GM21825 (cell line): ENCODE measurements around the gene MAP4K4.
"Not testable (repeated sequence)": the region's sequence is repeated elsewhere in the genome, so short reads cannot be mapped to it uniquely, and the experiment has no call there.

Source experiments
- ATAC-seq: cut with Tn5 transposase; IDR thresholded peaks from one replicate; pipeline ENCODE4 v1.9.1; 2021; ENCODE audit warnings: mild to moderate bottlenecking, moderate library complexity; ENCODE audit not compliant: unreplicated experiment

MAP4K4 gene

GRCh38 chr2:101897301-101897700 is 199.8 kb downstream of the MAP4K4 start:
- ATAC-seq = no peak

- no peak for ATAC-seq
Measured at GRCh38 chr2:101899265-101899664, 201.8 kb downstream of the MAP4K4 start.

- ATAC-seq = no peak
Measured at GRCh38 chr2:101899871-101900270, 202.4 kb downstream of the MAP4K4 start.

- peak; percentile 85 for ATAC-seq
Measured at GRCh38 chr2:101900375-101900774, 202.9 kb downstream of the MAP4K4 start.

GRCh38 chr2:101901241-101901640 is 203.7 kb downstream of the MAP4K4 start:
- ATAC-seq = no peak

- ATAC-seq = no peak
Measured at GRCh38 chr2:101902169-101902568, 204.7 kb downstream of the MAP4K4 start.

- no peak for ATAC-seq
Measured at GRCh38 chr2:101904916-101905315, 207.4 kb downstream of the MAP4K4 start.

- no peak for ATAC-seq
Measured at GRCh38 chr2:101905746-101906336, 208.3 kb downstream of the MAP4K4 start.

GRCh38 chr2:101909760-101910159 is 212.3 kb downstream of the MAP4K4 start:
- ATAC-seq = no peak

- peak; percentile 94 for ATAC-seq
Measured at GRCh38 chr2:101912545-101912944, 215.0 kb downstream of the MAP4K4 start.

- no peak for ATAC-seq
Measured at GRCh38 chr2:101921319-101921952, 223.9 kb downstream of the MAP4K4 start.

GRCh38 chr2:101921953-101922325 is 224.4 kb downstream of the MAP4K4 start:
- ATAC-seq = no peak

- ATAC-seq = not testable (repeated sequence)
Measured at GRCh38 chr2:101924311-101924710, 226.8 kb downstream of the MAP4K4 start.

GRCh38 chr2:101930019-101930418 is 232.5 kb downstream of the MAP4K4 start:
- ATAC-seq = no peak

GRCh38 chr2:101930847-101931246 is 233.3 kb downstream of the MAP4K4 start:
- ATAC-seq = no peak

GRCh38 chr2:101931402-101931801 is 233.9 kb downstream of the MAP4K4 start:
- no peak for ATAC-seq

- not testable (repeated sequence) for ATAC-seq
Measured at GRCh38 chr2:101935764-101936163, 238.3 kb downstream of the MAP4K4 start.

- ATAC-seq = no peak
Measured at GRCh38 chr2:101942851-101943250, 245.3 kb downstream of the MAP4K4 start.
